HTERT RPE-1 (cell line): Measurements from ENCODE around the gene UTP14A.

Source experiments
- in situ Hi-C: fragments of 300-500 bp; cut with MboI; formaldehyde crosslinking; loops from 4 replicates; pipeline ENCODE4 v1.14.3; 2020; ENCODE audit warnings: low sequenced_read_pairs

UTP14A gene

GRCh38 chrX:129940721-129941120 is 34.8 kb downstream of the UTP14A start:
- in situ Hi-C loops: no loop called here

DNA sequence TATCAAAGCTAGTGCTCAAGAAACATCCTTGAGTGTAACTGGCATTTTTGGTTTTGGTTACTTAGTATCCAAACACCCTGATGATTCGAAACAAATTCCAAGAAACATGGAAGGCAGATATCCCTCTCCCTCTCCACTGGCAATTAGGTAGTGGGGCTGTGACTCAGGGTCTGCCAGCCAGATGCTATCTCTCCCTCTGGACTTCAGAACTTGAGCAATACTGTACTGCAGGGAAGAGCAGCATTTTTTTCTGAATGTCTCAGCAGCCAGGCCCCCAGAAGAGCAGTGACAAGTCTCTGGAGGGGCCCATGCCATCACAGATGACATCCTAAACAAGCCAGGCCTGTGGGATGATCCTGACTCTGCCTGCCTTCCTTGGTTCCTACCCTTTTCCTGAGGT is 39.2 kb downstream of the UTP14A start:
- in situ Hi-C loops: no loop called here

- in situ Hi-C loops: no loop called here
Measured at GRCh38 chrX:129953334-129953648, 47.3 kb downstream of the UTP14A start.

DNA sequence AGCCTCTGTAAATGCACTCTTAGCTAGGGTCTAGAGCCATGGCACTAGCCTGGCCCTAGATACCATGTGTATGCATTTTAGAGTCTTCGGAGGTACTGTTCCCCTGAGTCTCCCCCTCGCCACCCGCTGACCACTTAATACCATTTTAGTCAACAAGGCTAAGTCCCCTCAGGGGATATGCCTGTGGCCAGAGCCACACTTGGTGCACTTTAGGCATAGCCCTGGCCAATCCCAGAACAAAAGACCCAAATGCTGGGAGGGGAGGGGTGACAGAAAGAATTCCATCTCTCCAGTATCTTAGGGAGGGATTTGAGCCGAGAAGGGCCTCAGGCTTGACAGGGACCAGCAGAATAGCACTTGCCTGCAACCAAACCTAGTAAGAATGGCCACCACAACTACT is 47.9 kb downstream of the UTP14A start:
- in situ Hi-C loops: no loop called here

DNA sequence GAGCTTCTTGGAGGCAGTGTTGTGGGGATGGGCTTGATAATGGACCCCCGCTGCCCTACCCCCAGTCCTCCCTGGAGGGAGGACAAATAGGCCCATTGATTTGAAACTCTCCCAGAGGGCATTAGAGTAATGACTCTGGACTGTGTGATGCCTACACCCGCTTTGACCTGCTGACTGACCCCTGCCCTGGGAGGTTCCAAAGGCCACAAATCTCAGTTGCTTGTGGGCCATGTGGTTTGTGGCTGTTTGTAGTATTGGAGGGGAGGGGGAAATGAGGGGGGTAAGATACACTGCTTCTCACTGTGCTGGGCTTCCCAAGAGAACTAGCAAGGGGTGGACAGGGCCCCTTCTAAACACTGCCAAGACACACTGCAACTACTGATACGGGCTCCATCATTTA is 48.8 kb downstream of the UTP14A start:
- in situ Hi-C loops: no loop called here

- in situ Hi-C loops: no loop called here
Measured at GRCh38 chrX:129955682-129956081, 49.7 kb downstream of the UTP14A start.

- in situ Hi-C loops: no loop called here
Measured at GRCh38 chrX:129956145-129956544, 50.2 kb downstream of the UTP14A start.

- in situ Hi-C loops: no loop called here
Measured at GRCh38 chrX:129956765-129957164, 50.8 kb downstream of the UTP14A start.

GRCh38 chrX:129957241-129958082 is 51.5 kb downstream of the UTP14A start:
- in situ Hi-C loops: no loop called here

- in situ Hi-C loops: no loop called here
Measured at GRCh38 chrX:129958083-129958465, 52.1 kb downstream of the UTP14A start.

- in situ Hi-C loops: no loop called here
Measured at GRCh38 chrX:129958814-129959492, 53.0 kb downstream of the UTP14A start.

GRCh38 chrX:129959493-129959832 is 53.5 kb downstream of the UTP14A start:
- in situ Hi-C loops: no loop called here

- in situ Hi-C loops: no loop called here
Measured at GRCh38 chrX:129961180-129962083, 55.5 kb downstream of the UTP14A start.

DNA sequence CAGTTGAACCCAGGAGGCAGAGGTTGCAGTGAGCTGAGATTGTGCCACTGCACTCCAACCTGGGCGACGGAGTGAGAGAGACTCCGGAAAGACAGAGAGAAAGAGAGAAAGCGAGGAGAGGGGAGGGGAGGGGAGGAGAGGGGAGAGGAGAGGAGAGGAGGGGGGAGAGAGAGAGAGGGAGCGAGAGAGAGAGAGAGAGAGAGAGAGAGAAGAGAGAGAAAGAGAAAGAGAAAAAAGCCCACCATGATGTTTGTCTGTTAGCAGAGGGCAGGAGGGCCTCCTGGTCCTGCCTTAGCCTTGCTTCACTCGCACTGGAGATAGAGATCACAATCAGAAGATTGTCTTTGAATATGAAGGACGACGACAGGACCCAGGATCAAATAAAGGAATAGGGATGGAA is 57.8 kb downstream of the UTP14A start:
- in situ Hi-C loops: no loop called here

DNA sequence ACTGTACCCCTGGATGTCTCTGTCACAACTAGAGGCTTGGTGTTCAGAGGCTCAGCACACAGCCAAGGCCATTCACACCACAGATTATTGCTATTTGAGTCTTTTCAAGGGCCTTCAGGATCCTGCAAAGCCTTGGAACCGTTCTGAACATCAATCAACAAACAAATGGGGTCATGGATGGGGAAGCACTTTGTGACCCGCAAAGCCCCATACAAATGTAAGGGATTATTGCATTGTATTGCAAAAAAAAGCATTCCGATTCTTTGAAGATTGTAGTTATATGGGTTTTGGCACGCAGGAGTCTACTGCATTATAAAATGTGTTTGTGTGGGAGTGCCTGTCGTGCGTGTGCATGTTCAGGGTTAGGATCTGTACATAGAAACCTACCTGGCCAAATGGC is 59.2 kb downstream of the UTP14A start:
- in situ Hi-C loops: no loop called here

GRCh38 chrX:129968968-129969367 is 63.0 kb downstream of the UTP14A start:
- in situ Hi-C loops: no loop called here

DNA sequence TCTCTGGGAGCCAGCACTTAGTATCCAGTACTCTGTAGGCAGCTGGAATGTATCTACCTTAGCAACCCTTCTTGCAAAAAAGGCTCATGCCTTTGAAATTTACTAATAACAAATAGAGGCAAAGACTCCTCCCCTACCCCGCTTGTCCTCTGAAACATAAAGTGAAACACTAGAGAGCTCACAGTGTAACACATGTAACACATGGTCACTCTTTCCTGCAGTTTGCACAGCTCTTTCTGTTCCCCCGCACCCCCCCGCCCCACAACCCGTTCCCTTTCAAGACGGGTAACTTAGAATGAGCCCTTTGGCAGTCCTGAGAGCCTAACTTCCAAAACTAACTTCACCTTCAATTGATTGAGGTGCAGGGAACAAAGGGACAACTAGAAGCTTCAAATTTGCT is 70.5 kb downstream of the UTP14A start:
- in situ Hi-C loops: no loop called here
